Ishikawa (cell line): ENCODE results near the gene GPR17.

Experiments used
- CEBPB ChIP-seq: IDR thresholded peaks from 2 replicates; pipeline ENCODE4 v1.6.1; 2012
- CREB1 ChIP-seq: IDR thresholded peaks from 2 replicates; pipeline ENCODE4 v1.6.1; 2012; ENCODE audit warnings: low read depth
- EGR1 ChIP-seq: IDR thresholded peaks from 2 replicates; pipeline ENCODE4 v1.6.1; 2012
- EP300 ChIP-seq: IDR thresholded peaks from 2 replicates; pipeline ENCODE4 v1.6.1; 2012; ENCODE audit warnings: borderline replicate concordance
- FOXM1 ChIP-seq: IDR thresholded peaks from 2 replicates; pipeline ENCODE4 v1.6.1; 2012; ENCODE audit warnings: low read depth, borderline replicate concordance
- NFIC ChIP-seq: IDR thresholded peaks from 2 replicates; pipeline ENCODE4 v1.6.1; 2012
- RAD21 ChIP-seq: IDR thresholded peaks from 2 replicates; pipeline ENCODE4 v1.6.1; 2012; ENCODE audit warnings: low read depth
- TAF1 ChIP-seq: IDR thresholded peaks from 2 replicates; pipeline ENCODE4 v1.6.1; 2012; ENCODE audit warnings: low read depth, mild to moderate bottlenecking
- TCF12 ChIP-seq: IDR thresholded peaks from 2 replicates; pipeline ENCODE4 v1.6.1; 2012; ENCODE audit warnings: low read depth
- TEAD4 ChIP-seq: IDR thresholded peaks from 2 replicates; pipeline ENCODE4 v1.6.1; 2012
- YY1 ChIP-seq: IDR thresholded peaks from 2 replicates; pipeline ENCODE4 v1.6.1; 2012; ENCODE audit warnings: low read depth
- ZBTB7A ChIP-seq: IDR thresholded peaks from 2 replicates; pipeline ENCODE4 v1.6.1; 2012; ENCODE audit warnings: low read depth
- TF ChIP-seq, protein P1 (sequence below): IDR thresholded peaks from 2 replicates; pipeline ENCODE4 v1.6.1; 2012
- TF ChIP-seq, protein P2 (sequence below): IDR thresholded peaks from 2 replicates; pipeline ENCODE4 v1.6.1; 2012
- TF ChIP-seq, protein P3 (sequence below): IDR thresholded peaks from 2 replicates; pipeline ENCODE4 v1.6.1; 2012; ENCODE audit warnings: low read depth, mild to moderate bottlenecking

Gene GPR17

DNA sequence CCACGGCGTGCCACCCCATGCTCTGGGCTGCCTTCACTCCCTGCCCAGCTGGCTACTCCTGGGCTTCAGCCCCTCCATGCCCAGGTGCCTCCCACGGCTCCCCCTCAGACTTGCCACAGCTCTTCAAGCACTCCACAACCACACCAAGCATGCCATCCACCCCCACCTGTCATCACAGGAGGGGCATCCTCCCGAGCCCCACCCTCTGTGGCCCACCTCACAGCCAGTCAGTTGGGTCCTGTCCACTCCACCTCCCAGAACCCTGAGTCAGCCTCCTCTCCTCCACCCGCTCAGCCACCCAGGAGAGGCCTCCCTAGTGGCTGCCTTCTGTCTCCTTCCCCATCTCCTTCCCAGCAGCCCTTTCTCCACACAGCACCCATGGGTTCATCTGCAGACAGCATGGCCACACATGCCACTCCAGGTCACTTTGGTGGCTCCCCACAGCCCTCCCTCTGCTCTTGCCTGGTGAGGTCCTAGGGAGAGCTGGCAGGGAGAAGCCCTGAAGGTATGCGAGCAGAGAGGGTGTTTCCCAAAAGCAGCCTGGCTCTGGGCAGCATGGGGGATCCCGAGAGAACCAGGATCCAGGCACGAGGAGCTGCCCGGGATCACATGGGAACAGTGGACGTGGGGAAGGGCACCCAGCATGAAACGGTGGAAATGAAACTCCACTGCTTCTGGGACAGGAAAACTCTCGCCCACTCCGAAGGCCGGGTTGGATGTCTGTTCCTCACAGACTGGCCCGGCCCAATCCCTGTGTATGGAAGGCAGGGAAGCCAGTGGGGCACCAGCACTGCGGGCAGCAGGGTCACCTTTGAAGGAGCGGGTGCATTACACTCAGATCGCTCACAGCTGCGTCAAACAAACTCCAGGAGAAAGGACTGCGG is 26.6 kb downstream of the GPR17 start:
- TF ChIP-seq TEAD4 (no peak), CEBPB (no peak), EP300 (no peak), NFIC (no peak), TCF12 (no peak), CREB1 (no peak), ZBTB7A (no peak), TAF1 (no peak), FOXM1 (no peak), RAD21 (no peak), YY1 (no peak)
- TF ChIP-seq, protein P1, sequence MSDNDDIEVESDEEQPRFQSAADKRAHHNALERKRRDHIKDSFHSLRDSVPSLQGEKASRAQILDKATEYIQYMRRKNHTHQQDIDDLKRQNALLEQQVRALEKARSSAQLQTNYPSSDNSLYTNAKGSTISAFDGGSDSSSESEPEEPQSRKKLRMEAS: no peak
- TF ChIP-seq, protein P2, sequence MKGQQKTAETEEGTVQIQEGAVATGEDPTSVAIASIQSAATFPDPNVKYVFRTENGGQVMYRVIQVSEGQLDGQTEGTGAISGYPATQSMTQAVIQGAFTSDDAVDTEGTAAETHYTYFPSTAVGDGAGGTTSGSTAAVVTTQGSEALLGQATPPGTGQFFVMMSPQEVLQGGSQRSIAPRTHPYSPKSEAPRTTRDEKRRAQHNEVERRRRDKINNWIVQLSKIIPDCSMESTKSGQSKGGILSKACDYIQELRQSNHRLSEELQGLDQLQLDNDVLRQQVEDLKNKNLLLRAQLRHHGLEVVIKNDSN: no peak

DNA sequence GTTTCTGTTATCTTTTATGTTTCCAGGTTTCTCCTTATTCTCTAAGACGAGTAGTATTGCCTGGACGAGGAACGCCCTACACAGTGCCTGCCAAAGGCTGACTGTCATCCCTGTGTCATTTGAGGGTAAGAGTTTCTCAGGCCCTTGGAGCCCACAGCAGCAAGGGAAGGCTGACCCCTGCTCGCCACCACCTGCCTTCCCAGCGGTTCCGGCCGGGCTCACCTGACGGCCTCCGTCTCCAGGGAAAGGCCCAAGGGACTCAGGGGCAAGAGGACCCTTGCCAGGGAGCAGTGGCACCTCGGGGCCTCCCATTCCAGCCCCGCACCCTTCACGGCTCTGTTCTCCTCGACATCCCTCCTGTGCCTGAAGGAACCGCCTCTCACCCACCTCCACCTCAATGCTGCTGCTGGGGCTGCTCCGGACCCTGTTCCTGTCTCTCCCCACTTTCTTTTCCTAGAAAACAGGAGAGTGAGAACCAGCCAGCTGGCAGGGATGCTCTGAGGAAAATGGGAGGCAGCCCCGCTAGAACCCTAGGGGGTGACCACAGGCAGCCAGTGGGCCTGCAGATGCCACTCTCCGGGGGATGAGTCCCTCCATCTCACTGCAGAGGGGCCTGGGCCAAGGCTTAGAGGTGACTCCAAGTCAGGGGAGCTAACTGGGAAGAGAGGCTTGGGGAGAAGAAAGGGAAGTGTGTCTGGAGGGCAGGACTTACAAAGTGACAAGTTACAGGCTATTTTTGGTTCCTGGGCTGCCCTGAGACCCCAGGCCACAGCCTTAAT is 27.5 kb downstream of the GPR17 start:
- no peak for TF ChIP-seq EP300
- TF ChIP-seq NFIC: no peak
- TF ChIP-seq, protein P2: no peak
- TF ChIP-seq TCF12: no peak
- TF ChIP-seq RAD21: no peak
- no peak for TF ChIP-seq CEBPB
- TF ChIP-seq EGR1: no peak
- TF ChIP-seq FOXM1: no peak
- TF ChIP-seq, protein P3, sequence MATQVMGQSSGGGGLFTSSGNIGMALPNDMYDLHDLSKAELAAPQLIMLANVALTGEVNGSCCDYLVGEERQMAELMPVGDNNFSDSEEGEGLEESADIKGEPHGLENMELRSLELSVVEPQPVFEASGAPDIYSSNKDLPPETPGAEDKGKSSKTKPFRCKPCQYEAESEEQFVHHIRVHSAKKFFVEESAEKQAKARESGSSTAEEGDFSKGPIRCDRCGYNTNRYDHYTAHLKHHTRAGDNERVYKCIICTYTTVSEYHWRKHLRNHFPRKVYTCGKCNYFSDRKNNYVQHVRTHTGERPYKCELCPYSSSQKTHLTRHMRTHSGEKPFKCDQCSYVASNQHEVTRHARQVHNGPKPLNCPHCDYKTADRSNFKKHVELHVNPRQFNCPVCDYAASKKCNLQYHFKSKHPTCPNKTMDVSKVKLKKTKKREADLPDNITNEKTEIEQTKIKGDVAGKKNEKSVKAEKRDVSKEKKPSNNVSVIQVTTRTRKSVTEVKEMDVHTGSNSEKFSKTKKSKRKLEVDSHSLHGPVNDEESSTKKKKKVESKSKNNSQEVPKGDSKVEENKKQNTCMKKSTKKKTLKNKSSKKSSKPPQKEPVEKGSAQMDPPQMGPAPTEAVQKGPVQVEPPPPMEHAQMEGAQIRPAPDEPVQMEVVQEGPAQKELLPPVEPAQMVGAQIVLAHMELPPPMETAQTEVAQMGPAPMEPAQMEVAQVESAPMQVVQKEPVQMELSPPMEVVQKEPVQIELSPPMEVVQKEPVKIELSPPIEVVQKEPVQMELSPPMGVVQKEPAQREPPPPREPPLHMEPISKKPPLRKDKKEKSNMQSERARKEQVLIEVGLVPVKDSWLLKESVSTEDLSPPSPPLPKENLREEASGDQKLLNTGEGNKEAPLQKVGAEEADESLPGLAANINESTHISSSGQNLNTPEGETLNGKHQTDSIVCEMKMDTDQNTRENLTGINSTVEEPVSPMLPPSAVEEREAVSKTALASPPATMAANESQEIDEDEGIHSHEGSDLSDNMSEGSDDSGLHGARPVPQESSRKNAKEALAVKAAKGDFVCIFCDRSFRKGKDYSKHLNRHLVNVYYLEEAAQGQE: no peak
- TF ChIP-seq TEAD4: no peak

DNA sequence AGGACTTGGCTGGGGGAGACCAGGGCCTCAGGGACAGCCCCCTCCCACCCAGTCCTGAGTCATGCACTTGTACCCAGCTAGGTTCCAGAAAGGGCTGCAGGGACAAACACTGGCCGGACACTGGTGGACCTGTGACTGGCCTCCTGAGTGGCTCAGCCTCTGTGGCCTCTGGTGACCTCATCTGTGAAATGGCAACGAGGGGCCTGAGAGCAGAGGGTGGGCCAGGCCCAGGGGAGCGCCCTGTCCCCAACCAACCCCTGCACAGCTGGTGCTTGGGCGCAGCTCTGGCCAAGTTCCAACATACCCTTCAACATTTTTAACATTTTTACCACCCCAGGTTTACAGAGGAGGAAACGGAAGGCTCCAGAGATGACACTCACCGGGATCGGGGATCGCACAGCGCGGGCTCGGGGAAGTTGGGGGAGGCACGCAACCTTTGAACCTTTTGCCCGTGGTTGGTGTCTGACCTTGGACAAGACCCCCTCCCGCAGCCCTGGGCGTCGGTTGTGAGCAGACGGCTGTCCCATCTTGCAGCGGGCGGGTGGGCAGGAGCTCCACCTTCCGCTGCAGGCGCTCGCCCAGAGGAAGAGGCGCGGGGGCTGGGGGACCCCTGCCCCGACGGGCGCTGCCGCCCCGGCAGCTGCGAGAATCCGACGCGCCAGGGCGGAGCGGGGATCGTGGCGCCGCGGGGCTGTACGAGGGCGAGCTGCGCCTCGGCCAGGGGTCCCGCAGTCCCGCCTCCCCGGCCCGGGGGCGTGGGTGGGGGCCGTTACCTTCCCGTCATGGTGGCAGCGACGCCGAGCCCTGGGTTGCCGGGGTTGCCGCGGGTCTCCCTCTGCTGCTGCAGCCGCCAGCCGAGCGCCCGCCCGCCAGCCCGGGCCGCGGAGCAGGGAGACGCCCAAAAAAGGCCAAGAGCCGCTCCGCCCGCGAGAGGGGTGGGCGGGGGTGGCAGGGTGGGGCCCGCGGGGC is 28.6 kb downstream of the GPR17 start:
- no peak for TF ChIP-seq CEBPB
- peak; percentile 56 for TF ChIP-seq TEAD4
- no peak for TF ChIP-seq TCF12
- TF ChIP-seq YY1: no peak
- TF ChIP-seq FOXM1: no peak
- TF ChIP-seq, protein P3: no peak
- TF ChIP-seq TAF1: no peak
- TF ChIP-seq, protein P2: no peak
- TF ChIP-seq ZBTB7A: peak; percentile 79
- TF ChIP-seq, protein P1: no peak; the same call in 1 of the 2 replicates
- peak; percentile 62 for TF ChIP-seq NFIC
